Adrenal gland (tissue), 5 donors: ENCODE data around the gene MAD1L1.

Experiments used
- POLR2A ChIP-seq, 2 donors: fragments of 450-650 bp; IDR thresholded peaks; one replicate each; pipeline ENCODE4 v1.6.1; 2017; ENCODE audit warnings: antibody characterized with exemption in 2 of 2, mild to moderate bottlenecking in 2 of 2, moderate library complexity in 1 of 2
- TF ChIP-seq, protein P1 (sequence below), 6 experiments: fragments of 450-650 bp in 4 of 6; fragments of 200-600 bp in 2 of 6; sonication (generic) in 1 of 6; IDR thresholded peaks; 1 replicate in 5 of 6; 2 replicates in 1 of 6; pipeline versions ENCODE4 v1.5.1 to v1.8.0; 2016 to 2021; ENCODE audit warnings: antibody characterized with exemption in 6 of 6, mild to moderate bottlenecking in 2 of 6, moderate library complexity in 1 of 6
- donor health status: DM: no; HTN: no; CAD: no.

DNA sequence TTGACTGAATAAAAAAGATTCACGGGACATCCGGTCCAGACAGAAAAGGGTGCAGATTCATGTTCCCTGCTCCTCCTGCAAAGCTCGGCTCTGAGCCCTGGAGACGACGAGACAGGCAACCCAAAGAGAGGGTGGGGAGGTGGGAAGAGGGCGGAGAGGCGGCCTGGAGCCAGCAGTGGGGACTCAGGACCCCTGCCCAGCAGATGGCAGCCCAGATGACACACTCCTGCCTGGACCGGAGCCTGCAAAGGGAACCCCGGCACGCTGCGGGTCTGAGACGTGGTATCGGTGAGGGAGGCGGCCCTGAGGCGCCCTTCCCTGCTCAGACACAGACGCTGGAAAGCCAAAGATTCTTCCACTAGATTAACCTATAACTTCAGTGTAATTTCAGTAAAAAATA is 311.9 kb downstream of the MAD1L1 start:
- TF ChIP-seq, protein P1, sequence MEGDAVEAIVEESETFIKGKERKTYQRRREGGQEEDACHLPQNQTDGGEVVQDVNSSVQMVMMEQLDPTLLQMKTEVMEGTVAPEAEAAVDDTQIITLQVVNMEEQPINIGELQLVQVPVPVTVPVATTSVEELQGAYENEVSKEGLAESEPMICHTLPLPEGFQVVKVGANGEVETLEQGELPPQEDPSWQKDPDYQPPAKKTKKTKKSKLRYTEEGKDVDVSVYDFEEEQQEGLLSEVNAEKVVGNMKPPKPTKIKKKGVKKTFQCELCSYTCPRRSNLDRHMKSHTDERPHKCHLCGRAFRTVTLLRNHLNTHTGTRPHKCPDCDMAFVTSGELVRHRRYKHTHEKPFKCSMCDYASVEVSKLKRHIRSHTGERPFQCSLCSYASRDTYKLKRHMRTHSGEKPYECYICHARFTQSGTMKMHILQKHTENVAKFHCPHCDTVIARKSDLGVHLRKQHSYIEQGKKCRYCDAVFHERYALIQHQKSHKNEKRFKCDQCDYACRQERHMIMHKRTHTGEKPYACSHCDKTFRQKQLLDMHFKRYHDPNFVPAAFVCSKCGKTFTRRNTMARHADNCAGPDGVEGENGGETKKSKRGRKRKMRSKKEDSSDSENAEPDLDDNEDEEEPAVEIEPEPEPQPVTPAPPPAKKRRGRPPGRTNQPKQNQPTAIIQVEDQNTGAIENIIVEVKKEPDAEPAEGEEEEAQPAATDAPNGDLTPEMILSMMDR (IDR thresholded peaks at IDR 0.05) = no peak
- TF ChIP-seq POLR2A (IDR thresholded peaks at IDR 0.05) = no peak
